Liver (tissue), 3 donors: ENCODE measurements around the gene RBM6.

Experiments
- HNF4A ChIP-seq, 2 donors: conservative IDR thresholded peaks; 2 replicates each; pipeline ENCODE4 v1.6.1; 2016; ENCODE audit warnings: antibody characterized with exemption in 2 of 2, mild to moderate bottlenecking in 2 of 2
- RAD21 ChIP-seq, 2 donors: IDR thresholded peaks; 2 replicates each; pipeline ENCODE4 v1.6.1; 2016; ENCODE audit warnings: antibody characterized with exemption in 2 of 2, mild to moderate bottlenecking in 2 of 2
- RXRA ChIP-seq, 2 donors: IDR thresholded peaks; 2 replicates each; pipeline ENCODE4 v1.6.1; 2017 to 2018; ENCODE audit warnings: antibody characterized with exemption in 2 of 2, mild to moderate bottlenecking in 1 of 2
- SP1 ChIP-seq: IDR thresholded peaks from 2 replicates; pipeline ENCODE4 v1.6.1; 2018; ENCODE audit warnings: antibody characterized with exemption, mild to moderate bottlenecking
- TAF1 ChIP-seq: conservative IDR thresholded peaks from 2 replicates; pipeline ENCODE4 v1.6.1; 2016; ENCODE audit warnings: antibody characterized with exemption, mild to moderate bottlenecking
- TF ChIP-seq, protein P1 (sequence below): fragments of 150-350 bp; IDR thresholded peaks from 2 replicates; pipeline ENCODE4 v1.5.1; 2017; ENCODE audit warnings: improper control_type of control experiment, low read depth, low read length; ENCODE audit not compliant: missing input control
- TF ChIP-seq, protein P2 (sequence below): IDR thresholded peaks from 2 replicates; pipeline ENCODE4 v1.6.1; 2016; ENCODE audit warnings: antibody characterized with exemption
- donor health status: healthy.
- donor health status: healthy.

DNA sequence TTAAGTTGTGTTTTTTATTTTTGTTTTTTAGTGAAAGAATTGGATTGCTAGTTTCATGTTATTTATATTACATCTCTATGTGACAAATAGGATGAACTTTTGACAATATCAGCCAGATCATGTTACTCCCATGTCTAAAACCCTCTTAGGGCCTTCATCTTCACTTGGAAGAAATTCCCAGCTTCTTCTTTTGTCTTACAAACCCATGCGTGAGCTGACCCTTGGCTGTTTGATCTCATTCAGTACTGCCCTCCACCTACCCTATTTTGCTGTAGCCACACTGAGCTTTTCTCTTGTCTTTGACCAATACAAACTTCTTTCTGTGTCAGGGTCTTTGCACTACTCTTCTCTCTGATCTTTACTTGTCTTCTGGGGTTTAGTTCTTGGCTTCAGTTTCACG is 37.0 kb downstream of the RBM6 start:
- TF ChIP-seq, protein P1, sequence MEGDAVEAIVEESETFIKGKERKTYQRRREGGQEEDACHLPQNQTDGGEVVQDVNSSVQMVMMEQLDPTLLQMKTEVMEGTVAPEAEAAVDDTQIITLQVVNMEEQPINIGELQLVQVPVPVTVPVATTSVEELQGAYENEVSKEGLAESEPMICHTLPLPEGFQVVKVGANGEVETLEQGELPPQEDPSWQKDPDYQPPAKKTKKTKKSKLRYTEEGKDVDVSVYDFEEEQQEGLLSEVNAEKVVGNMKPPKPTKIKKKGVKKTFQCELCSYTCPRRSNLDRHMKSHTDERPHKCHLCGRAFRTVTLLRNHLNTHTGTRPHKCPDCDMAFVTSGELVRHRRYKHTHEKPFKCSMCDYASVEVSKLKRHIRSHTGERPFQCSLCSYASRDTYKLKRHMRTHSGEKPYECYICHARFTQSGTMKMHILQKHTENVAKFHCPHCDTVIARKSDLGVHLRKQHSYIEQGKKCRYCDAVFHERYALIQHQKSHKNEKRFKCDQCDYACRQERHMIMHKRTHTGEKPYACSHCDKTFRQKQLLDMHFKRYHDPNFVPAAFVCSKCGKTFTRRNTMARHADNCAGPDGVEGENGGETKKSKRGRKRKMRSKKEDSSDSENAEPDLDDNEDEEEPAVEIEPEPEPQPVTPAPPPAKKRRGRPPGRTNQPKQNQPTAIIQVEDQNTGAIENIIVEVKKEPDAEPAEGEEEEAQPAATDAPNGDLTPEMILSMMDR, result no peak
- TF ChIP-seq RAD21 (IDR thresholded peaks at IDR 0.05) (no peak), HNF4A (conservative IDR thresholded peaks at IDR 0.05) (no peak), TAF1 (no peak), RXRA (IDR thresholded peaks at IDR 0.05) (no peak), SP1 (no peak)
- TF ChIP-seq, protein P2, sequence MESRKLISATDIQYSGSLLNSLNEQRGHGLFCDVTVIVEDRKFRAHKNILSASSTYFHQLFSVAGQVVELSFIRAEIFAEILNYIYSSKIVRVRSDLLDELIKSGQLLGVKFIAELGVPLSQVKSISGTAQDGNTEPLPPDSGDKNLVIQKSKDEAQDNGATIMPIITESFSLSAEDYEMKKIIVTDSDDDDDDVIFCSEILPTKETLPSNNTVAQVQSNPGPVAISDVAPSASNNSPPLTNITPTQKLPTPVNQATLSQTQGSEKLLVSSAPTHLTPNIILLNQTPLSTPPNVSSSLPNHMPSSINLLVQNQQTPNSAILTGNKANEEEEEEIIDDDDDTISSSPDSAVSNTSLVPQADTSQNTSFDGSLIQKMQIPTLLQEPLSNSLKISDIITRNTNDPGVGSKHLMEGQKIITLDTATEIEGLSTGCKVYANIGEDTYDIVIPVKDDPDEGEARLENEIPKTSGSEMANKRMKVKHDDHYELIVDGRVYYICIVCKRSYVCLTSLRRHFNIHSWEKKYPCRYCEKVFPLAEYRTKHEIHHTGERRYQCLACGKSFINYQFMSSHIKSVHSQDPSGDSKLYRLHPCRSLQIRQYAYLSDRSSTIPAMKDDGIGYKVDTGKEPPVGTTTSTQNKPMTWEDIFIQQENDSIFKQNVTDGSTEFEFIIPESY, result no peak
